HG02571 (cell line): ENCODE results near the gene TRIM14.
"Not testable (repeated sequence)": the region's sequence is repeated elsewhere in the genome, so short reads cannot be mapped to it uniquely, and the experiment has no call there.

ENCODE experiments used
- ATAC-seq: cut with Tn5 transposase; IDR thresholded peaks from one replicate; pipeline ENCODE4 v1.9.1; 2021; ENCODE audit warnings: mild to moderate bottlenecking, moderate library complexity; ENCODE audit not compliant: unreplicated experiment

Gene TRIM14

GRCh38 chr9:98142925-98143481, 24.0 kb upstream of the TRIM14 start:
- ATAC-seq: no peak

- ATAC-seq: no peak
Measured at GRCh38 chr9:98142182-98142907, 23.3 kb upstream of the TRIM14 start.

- no peak for ATAC-seq
Measured at GRCh38 chr9:98140503-98140902, 21.5 kb upstream of the TRIM14 start.

GRCh38 chr9:98136489-98136888, 17.5 kb upstream of the TRIM14 start:
- ATAC-seq: no peak

DNA sequence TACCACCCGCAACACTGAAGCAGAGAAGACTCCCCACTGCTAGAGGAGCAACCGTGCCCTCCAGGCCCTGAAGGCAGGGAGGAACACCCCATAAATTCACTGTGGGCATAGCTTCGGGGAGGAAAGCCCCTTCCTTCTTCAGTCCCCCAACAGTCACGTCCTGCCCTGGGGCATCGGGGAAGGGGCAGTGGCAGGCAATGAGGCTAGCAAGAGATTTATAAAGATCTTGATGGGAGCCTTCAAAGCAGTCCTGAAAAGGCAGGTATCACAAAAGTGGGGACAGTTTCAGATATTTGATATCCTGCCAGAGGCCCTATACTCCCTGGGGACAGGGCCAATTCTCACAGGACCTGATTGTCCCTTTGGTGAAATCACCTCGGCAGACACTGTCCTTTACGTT, 16.9 kb upstream of the TRIM14 start:
- no peak for ATAC-seq

GRCh38 chr9:98135558-98135934, 16.5 kb upstream of the TRIM14 start:
- ATAC-seq: no peak

- ATAC-seq: no peak
Measured at GRCh38 chr9:98134702-98135557, 15.9 kb upstream of the TRIM14 start.

DNA sequence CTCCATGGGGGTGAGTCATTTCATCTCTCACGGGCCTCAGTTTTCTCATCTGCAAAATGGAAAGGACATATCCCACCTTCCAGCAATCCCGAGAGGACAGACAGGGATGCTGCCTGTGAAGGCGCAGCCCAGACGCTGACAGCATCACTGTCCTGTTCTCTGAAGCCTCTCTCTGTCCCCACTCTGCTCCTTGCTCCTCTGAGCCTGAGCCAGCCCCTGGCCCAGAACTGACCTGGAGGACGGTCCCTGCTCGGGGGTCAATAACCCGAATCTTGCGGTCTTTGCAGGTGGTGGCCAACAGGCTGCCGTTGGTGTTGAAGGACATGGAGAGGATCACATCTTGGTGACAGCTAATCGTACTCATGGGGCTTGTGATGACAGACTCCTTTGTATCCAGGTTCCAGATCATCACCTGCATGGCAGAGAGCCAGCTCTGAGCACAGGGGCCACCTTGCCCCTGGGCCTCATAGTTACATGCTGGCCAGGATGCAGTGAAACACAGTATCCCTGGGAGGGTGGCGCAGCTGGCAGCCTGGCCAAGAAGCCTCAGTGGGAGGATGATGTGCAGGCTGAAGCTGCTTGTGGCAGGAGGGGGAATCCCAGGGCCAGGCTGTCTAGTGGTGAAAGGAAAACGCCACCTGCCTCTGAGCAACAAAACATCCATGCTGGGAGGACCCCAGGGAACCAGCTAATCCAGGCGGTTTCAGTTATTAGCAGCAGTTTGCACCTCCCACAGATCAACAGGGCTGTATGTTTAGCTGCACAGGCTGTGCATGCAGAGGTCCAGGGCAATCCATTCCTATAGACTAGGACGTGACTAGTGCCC, 14.0 kb upstream of the TRIM14 start:
- ATAC-seq: no peak

GRCh38 chr9:98132158-98132557, 13.1 kb upstream of the TRIM14 start:
- no peak for ATAC-seq

DNA sequence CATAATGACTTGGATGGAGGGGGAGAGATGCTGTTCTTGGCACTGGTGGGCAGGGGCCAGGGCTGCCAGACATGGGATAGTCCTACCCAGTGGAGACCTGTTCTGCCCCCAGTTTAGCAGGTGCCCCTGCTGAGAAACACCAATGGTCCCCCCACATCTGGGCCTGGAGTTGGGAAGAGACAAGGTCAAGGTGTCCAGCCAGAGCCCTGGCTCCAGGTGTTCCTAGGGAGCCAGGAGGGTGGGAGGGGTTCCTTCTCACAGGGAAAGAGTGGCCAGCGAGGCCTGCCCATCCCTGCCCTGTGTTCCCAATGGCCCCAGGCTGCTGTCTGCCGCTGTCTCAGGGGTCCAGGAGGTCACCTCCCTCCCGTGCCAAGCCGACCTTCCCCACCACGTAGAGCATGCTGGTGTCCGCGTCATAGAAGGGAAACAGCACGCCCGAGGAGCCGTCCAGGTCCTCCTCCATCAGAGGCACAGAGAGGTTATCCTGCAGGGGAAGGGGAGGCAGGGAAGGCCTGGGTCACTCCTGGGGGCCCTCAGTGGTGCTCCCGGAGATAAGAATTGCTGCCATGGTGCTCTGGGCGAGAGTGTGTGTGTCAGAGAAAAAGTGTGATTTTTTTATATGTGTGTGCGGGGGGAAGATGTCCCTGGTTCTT, 11.7 kb upstream of the TRIM14 start:
- ATAC-seq: no peak

GRCh38 chr9:98130060-98130459, 11.0 kb upstream of the TRIM14 start:
- ATAC-seq: not testable (repeated sequence)

DNA sequence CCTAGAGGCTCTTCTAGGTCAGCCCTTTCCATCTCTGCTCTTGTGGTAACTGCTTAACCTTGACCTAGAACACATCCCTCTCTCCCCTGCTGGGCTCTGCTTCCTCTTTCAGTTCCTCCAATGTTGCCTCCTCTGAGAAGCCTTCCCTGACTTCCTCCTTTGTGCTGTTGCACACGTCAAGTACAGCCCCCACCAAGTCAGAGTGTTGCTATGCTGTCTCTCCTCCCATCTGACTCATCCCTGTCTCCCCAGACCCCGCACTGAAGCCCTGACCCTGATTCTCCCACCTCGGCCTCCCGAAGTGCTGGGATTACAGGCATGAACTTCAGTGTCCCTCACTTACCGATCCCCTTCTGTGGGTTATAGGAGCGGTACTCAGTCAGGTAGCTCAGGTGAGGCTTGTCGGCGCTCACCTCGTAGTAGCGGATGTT, 10.4 kb upstream of the TRIM14 start:
- no peak for ATAC-seq

GRCh38 chr9:98128316-98128715, 9.3 kb upstream of the TRIM14 start:
- ATAC-seq: no peak

- no peak for ATAC-seq
Measured at GRCh38 chr9:98127226-98127625, 8.2 kb upstream of the TRIM14 start.

DNA sequence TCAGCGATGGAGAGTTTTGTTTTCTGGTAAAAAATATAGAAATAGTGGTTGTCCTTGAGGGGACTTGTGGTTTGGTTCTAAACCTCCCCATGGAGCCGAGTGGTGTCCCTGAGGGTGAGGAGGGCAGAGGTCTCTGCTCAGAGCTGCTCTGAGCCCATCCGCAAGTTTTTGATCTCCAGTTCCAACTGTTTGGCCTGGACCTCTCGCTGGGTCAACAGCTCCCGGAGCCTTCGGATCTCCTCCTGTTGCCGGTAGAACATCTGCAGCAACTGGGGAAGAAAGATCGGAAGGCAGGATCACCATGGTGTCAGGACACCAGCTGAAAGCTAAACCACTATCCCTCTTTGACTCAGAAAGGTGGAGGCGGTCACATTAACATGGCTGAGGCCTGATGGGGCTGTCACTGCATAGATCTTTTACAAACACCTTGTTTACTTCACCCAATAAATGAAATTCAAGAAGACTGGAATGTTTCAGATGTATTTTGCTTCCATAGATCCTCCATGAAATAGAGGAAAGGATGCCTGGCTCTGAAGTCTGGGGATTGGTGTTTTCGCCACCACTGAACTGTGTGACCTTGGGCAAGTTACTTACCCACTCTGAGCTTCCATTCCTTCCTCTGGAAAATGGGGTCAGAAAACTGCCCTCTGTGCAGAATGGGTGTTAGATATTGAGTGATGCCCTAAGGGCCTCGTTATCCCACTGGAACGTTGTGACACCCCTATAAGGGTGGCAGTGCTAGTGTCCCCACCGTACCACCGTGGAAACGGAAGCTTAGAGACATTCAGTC, 5.8 kb upstream of the TRIM14 start:
- no peak for ATAC-seq

DNA sequence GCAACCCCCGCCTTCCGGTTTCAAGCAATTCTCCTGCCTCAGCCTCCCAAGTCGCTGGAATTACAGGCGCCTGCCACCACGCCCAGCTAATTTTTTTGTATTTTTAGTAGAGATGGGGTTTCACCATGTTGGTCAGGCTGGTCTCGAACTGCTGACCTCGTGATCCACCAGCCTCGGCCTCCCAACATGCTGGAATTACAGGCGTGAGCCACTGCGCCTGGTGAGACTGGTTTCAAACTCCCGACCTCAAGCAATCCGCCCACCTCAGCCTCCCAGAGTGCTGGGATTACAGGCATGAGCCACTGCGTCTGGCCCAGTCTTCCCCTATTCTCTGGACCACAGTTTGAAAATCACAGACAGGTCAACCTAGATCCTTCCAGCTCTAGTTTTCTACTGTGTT, 5.1 kb upstream of the TRIM14 start:
- not testable (repeated sequence) for ATAC-seq

- ATAC-seq: no peak
Measured at GRCh38 chr9:98121058-98121457, 2.0 kb upstream of the TRIM14 start.

GRCh38 chr9:98120476-98120875, 1.5 kb upstream of the TRIM14 start:
- no peak for ATAC-seq

- ATAC-seq: peak; percentile 28
Measured at GRCh38 chr9:98117984-98118639, 910 bp downstream of the TRIM14 start.
